Occipital lobe (tissue), 2 donors: Measurements from ENCODE around the gene PLGRKT. TPM values are rescaled to one million over a fixed set of nuclear protein-coding genes. Genes with fewer than 3 reads are reported as not detected.
"Not testable (repeated sequence)": the region's sequence is repeated elsewhere in the genome, so short reads cannot be mapped to it uniquely, and the experiment has no call there.

Source experiments
- DNase-seq: peaks from one replicate; lab custom pipeline; 2025; lab: John Stamatoyannopoulos, UW
- total RNA-seq: library from RNA; depleted of rRNA; stranded (reverse); fragments of >200 nt; gene quantifications from one replicate; pipeline ENCODE4 v1.2.3, GENCODE V29; 2014

PLGRKT gene
- total RNA-seq, 1 donor from 2014 or later = 25.1 TPM

GRCh38 chr9:5432890-5433289 lies 4.8 kb downstream of the PLGRKT start:
- DNase-seq = not testable (repeated sequence)

DNA sequence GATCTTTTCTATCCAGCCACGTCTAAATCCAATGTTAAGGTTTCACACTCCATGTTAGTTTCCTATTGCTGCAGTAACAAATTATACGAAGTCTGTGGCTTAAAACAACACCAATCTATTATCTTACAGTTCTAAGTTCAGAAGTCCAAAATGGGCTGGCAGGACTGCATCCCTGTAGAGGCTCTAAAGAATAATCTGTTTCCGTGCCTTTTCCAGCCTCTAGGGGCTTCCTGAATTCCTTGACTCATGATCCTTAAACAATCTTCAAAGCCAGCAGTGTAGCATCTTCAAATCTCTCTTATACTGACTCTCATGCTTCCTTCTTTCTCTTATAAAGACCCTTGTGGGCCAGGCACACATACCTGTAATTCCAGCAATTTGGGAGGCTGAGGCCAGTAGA lies 6.8 kb downstream of the PLGRKT start:
- no peak for DNase-seq

GRCh38 chr9:5429873-5430564 lies 7.7 kb downstream of the PLGRKT start:
- DNase-seq = no peak

- DNase-seq = no peak
Observed at GRCh38 chr9:5428794-5429528, 8.8 kb downstream of the PLGRKT start.

GRCh38 chr9:5428172-5428571 lies 9.6 kb downstream of the PLGRKT start:
- no peak for DNase-seq

DNA sequence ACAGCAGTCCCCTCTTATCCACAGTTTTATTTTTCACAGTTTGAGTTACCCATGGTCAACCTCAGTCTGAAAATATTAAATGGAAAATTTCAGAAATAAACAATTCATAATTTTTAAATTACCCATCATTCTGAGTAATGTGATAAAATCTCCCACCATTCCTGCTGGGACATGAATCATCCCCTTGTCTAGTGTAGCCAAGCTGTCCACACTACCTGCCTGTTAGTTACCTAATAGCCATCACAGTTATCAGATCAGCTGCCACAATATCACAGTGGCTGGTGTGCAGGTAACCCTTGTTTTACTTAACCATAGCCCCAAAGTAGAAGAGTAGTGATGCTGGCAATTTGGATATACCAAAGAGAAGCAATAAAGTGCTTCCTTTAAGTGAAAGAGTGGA lies 10.7 kb downstream of the PLGRKT start:
- no peak for DNase-seq

DNA sequence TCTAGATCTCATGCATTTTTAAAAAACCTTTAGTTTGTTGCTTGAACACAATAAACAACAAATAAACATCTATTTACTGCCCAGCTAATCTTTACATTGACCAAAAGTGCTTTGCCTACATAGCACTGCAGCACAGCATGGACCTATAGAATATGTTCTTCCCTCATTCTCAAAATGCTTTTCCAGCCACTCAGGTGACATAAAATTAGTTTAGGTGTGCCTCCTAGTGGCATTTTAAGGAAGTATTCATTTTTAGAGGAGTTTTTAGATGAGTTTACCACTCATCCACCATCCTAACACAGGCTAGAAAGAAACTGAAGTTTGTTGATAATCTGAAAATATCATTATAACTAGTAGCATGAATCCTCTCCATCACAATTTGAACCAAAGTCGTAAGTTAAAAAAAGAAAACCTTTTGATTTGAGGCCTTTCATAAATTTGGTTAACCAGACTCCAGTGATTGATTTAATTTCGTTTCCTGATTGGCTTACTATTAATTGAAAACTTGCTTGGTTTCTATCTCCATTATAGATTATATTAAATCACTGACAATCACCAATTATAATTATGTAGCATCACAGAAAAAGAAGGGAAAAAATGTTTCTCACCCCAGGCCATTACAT lies 12.6 kb downstream of the PLGRKT start:
- DNase-seq = no peak

- no peak for DNase-seq
Observed at GRCh38 chr9:5422276-5422675, 15.4 kb downstream of the PLGRKT start.

DNA sequence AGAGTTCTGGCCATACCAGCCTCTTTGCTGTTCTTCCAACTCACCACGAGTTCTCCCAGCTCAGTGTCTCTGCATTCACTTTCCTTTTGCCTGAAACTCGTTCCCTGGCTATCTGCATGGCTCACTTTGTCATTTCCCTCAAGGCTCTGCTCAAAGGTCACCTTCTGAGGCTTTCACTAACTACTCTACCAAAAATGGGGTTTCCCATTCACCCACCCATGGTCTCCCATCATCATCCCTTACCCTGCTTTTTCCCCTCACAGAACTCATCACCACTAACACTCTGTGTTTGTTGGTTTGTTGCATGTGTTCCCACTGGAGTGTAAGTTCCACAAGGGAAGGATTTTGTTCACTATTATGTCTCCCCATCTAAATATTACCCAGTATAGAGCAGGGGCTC lies 16.6 kb downstream of the PLGRKT start:
- no peak for DNase-seq

- no peak for DNase-seq
Observed at GRCh38 chr9:5419987-5420386, 17.7 kb downstream of the PLGRKT start.

DNA sequence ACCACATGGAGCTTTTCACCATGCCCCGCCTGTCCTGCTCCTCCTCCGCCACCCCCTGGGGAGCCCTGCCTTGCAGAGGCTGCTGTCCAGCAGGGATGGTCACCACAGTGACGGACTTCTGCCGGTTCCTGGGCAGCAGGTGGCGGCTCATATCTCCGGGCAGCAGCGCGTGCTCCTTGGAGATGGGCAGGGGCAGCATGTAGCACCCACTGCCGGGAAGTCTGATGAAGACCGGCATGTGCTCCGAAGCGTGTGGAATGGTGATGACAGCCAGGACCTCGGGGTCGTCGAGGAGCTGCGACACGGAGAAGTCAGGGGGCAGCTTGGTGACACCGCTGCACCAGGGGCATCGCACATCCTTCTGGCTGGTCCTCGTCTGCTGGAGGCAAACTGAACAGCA lies 19.2 kb downstream of the PLGRKT start:
- no peak for DNase-seq

GRCh38 chr9:5416953-5417352 lies 20.8 kb downstream of the PLGRKT start:
- no peak for DNase-seq

DNA sequence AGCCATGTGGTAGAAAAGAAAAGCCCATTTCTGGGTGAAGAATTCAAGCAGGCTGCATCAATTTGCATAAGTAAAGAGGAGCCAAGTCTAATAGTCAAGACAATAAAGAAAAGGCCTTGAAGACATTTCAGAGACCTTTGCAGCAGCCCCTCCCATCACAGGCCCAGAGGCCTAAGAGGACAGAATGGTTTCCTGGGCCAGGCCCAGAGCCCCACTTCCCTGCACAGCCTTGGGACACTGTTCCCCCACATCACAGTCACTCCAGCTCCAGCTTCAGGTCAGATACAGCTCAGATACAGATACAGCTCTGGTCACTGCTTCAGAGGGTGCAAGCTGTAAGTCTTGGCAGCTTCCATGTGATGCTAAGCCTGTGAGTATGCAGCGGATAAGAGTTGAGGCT lies 29.1 kb downstream of the PLGRKT start:
- no peak for DNase-seq

GRCh38 chr9:5402217-5402616 lies 35.5 kb downstream of the PLGRKT start:
- DNase-seq = no peak

DNA sequence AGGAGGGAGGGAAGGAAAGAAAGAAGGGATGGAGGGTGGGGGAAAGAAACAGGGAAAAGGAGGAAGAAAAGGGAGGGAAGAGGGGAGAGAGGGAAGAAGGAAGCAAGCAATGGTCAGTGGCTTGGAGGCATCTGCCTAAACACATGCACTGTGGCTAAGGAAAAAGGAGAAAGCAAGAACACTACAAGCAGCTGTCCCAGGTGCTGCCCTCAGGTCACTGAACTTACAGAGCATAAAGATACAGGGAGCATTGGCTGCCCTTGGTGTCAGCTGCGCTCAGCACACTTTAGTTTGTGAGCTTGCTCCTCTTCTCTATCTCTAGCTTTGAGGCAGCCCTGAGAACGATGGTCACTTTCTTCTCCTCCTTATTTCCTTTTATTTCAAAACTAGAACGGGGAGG lies 40.2 kb downstream of the PLGRKT start:
- not testable (repeated sequence) for DNase-seq

- no peak for DNase-seq
Observed at GRCh38 chr9:5395428-5395827, 42.3 kb downstream of the PLGRKT start.

- DNase-seq = not testable (repeated sequence)
Observed at GRCh38 chr9:5393976-5394375, 43.7 kb downstream of the PLGRKT start.

GRCh38 chr9:5393497-5393896 lies 44.2 kb downstream of the PLGRKT start:
- no peak for DNase-seq

DNA sequence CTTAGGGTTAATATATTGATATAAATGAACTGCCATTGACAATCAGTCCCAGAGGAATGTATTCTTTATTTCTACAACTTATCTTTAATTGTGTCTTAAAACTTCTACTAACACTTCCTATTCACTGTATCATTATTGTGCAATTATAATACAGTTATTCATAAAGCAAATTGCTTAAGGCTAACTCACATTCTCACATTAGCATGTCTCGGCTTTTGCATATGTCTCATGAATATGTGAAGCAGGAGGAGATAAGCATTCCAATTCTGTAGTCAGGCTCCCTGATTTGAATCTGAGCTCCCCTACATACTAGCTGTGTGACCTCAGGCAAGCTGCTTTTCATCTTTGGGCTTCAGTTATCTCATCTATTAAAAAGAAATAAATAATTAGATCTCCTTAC lies 45.4 kb downstream of the PLGRKT start:
- DNase-seq = no peak

GRCh38 chr9:5389109-5389732 lies 48.5 kb downstream of the PLGRKT start:
- DNase-seq = no peak

DNA sequence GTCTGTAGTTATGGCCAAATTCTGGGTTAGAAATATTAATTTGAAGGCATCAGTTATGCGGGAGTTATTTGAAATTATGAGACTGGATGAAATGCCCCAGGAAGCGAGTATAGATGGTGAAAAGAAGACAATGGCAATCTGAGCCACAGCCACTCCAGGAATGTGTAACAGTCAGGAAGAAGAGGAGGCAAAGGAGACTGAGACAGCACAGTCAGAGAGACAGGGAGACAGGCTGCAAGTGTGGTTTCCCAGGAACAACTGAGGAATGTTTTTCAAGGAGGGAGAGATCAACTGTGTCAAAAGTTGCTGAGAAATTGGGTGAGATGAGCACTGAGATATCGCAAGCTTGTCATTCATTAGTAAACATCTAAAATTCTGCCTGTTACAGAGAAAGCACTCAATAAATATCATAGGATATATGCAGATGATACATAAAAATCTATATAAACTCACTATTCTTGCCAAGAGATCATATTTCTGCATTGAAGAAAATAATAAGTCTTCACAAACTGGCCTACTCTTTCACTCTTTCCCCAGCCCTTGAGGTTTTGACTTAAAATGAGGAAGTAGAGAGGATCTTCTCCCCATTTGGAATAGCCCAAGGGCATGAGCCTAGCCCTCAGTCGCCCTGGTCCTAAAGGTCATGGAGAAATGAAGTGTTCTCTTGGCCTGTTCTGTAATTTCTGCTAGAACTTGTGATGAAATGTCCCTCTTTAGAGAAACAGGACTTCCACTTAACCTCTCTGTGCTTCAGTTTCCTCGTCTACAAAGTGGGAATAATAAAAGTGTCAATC lies 49.5 kb downstream of the PLGRKT start:
- DNase-seq = no peak
